HepG2 (cell line): Measurements from ENCODE around the gene EGFR. TPM values are rescaled to one million over a fixed set of nuclear protein-coding genes. Genes with fewer than 3 reads are reported as not detected.

Source experiments
- ATAC-seq: fragments of 200-7000 bp; cut with Tn5 transposase; 3 replicates; pipeline ENCODE4 v1.9.1; 2020; ENCODE audit warnings: mild to moderate bottlenecking, moderate library complexity
- BruUV-seq: library from RNA; stranded (reverse); fragments of 400-500 nt; replicated peaks from 2 replicates; lab custom pipeline; 2021; lab: Mats Ljungman, UMichigan
- CTCF ChIA-PET: fragments of 300-600 bp; formaldehyde crosslinking; extraction: SDS; loops from one replicate; lab custom pipeline; 2021; ENCODE audit warnings: low total read pairs, inconsistent platforms, low intra/inter-chr PET ratio; lab: Yijun Ruan, JAX
- POLR2A ChIA-PET: fragments of 350-600 bp; sonication (Branson Sonifier 250); formaldehyde crosslinking; loops from one replicate; lab custom pipeline; 2020; ENCODE audit warnings: antibody characterized with exemption, inconsistent platforms; lab: Yijun Ruan, JAX
- DNase-seq: peaks from one replicate; pipeline ENCODE4 v3.0.0-alpha.2; 2015; ENCODE audit warnings: low spot score
- FAIRE-seq: peaks from 3 replicates; lab custom pipeline; 2011; peaks lifted over from hg19 to GRCh38; lab: Jason Lieb, UNC
- H2AFZ ChIP-seq: one replicate; pipeline ENCODE4 v1.6.1; 2011; ENCODE audit warnings: low read length, inconsistent platforms
- H3K27ac ChIP-seq: fragments of 300-600 bp; 3 replicates; pipeline ENCODE4 v1.8.0; 2011; ENCODE audit warnings: mixed run types, mild to moderate bottlenecking, mixed read lengths, low read length, inconsistent platforms; ENCODE audit not compliant: insufficient read depth; ENCODE audit errors: extremely low read length
- H3K27me3 ChIP-seq, 2 experiments: fragments of 200-600 bp in 1 of 2; 2 replicates in 1 of 2; 3 replicates in 1 of 2; pipeline versions ENCODE4 v1.6.0 to v1.8.0; 2011; ENCODE audit warnings: low read length in 2 of 2, mild to moderate bottlenecking in 2 of 2, moderate library complexity in 2 of 2, inconsistent platforms in 1 of 2; ENCODE audit not compliant: insufficient read depth in 2 of 2, control insufficient read depth in 1 of 2
- H3K36me3 ChIP-seq, 2 experiments: fragments of 200-600 bp in 1 of 2; replicated peaks in 1 of 2; 2 replicates in 1 of 2; 3 replicates in 1 of 2; pipeline versions ENCODE4 v1.5.1 to v1.8.0; 2011; ENCODE audit warnings: low read length in 2 of 2, inconsistent platforms in 1 of 2; ENCODE audit not compliant: insufficient read depth in 2 of 2, control insufficient read depth in 1 of 2
- H3K4me1 ChIP-seq: 2 replicates; pipeline ENCODE4 v1.5.1; 2012; ENCODE audit warnings: low read length, inconsistent platforms; ENCODE audit not compliant: insufficient read depth
- H3K4me2 ChIP-seq: 2 replicates; pipeline ENCODE4 v1.6.0; 2011; ENCODE audit warnings: low read depth, low read length, inconsistent platforms
- H3K4me3 ChIP-seq, 3 experiments: fragments of 200-600 bp in 1 of 3; sonication (generic), shearing (Covaris generic) in 1 of 3; replicated peaks in 1 of 3; 2 replicates each; pipeline ENCODE4 v1.5.1; 2011 to 2016; ENCODE audit warnings: low read length in 3 of 3, inconsistent platforms in 2 of 3, low read depth in 2 of 3, mild to moderate bottlenecking in 2 of 3, control low read depth in 1 of 3, mixed read lengths in 1 of 3; ENCODE audit not compliant: insufficient read depth in 1 of 3
- H3K79me2 ChIP-seq: one replicate; pipeline ENCODE4 v1.6.1; 2011; ENCODE audit warnings: low read length, inconsistent platforms; ENCODE audit not compliant: insufficient read depth
- H3K9ac ChIP-seq: 2 replicates; pipeline ENCODE4 v1.6.0; 2011; ENCODE audit warnings: mild to moderate bottlenecking, low read depth, low read length, inconsistent platforms; ENCODE audit not compliant: insufficient read depth
- H3K9me3 ChIP-seq: 2 replicates; pipeline ENCODE4 v1.5.1; 2012; ENCODE audit warnings: mild to moderate bottlenecking, low read length
- H4K20me1 ChIP-seq: 2 replicates; pipeline ENCODE4 v1.6.0; 2011; ENCODE audit warnings: inconsistent platforms, mild to moderate bottlenecking, low read length, moderate library complexity; ENCODE audit not compliant: insufficient read depth
- DNMT3B ChIP-seq: conservative IDR thresholded peaks from 2 replicates; pipeline ENCODE4 v1.6.1; 2016; ENCODE audit warnings: missing biosample characterization, control low read depth
- EED ChIP-seq: sonication (generic); formaldehyde crosslinking; IDR thresholded peaks from 2 replicates; pipeline ENCODE4 v1.5.0; 2020; ENCODE audit warnings: mild to moderate bottlenecking, missing genetic modification reagents
- KAT7 ChIP-seq: IDR thresholded peaks from 2 replicates; pipeline ENCODE4 v1.6.1; 2018; ENCODE audit warnings: borderline replicate concordance, missing compliant biosample characterization
- NFE2 ChIP-seq: sonication (generic); formaldehyde crosslinking; IDR thresholded peaks from 2 replicates; pipeline ENCODE4 v1.4.0; 2020; ENCODE audit warnings: missing genetic modification reagents
- NFYC ChIP-seq: IDR thresholded peaks from 2 replicates; pipeline ENCODE4 v1.6.1; 2016; ENCODE audit warnings: missing genetic modification reagents, missing compliant biosample characterization
- ZNF7 ChIP-seq: IDR thresholded peaks from 2 replicates; pipeline ENCODE4 v1.6.1; 2016; ENCODE audit warnings: missing biosample characterization, missing genetic modification reagents
- ZNF841 ChIP-seq: sonication (generic); formaldehyde crosslinking; IDR thresholded peaks from 2 replicates; pipeline ENCODE4 v1.8.1; 2023; ENCODE audit warnings: missing genetic modification reagents, borderline replicate concordance
- WGBS: methylation state at CpG from one replicate; pipeline ENCODE4 v1.1.6; 2017; ENCODE audit warnings: low lambda C conversion rate; 5-methylcytosine and 5-hydroxymethylcytosine counted together
- in situ Hi-C: cut with HindIII; loops from 2 replicates; pipeline ENCODE4 v1.10.0; 2017; ENCODE audit warnings: low pct_unique_long_range_greater_than_20kb; ENCODE audit not compliant: extremely low pct_ligation_motif_present
- intact Hi-C: fragments of 100-400 bp; cut with micrococcal nuclease; formaldehyde crosslinking; loops from one replicate; pipeline ENCODE4 v1.10.0; 2022; ENCODE audit not compliant: unreplicated experiment
- polyA plus RNA-seq, 8 experiments: library from polyadenylated mRNA; depleted of rRNA in 3 of 8; stranded (reverse) in 7 of 8; unstranded in 1 of 8; fragments of >200 nt; fragmentation: Illumina TruSeq in 4 of 8; extraction: Trizol in 4 of 8; gene quantifications; 2 replicates each; pipeline versions ENCODE4 v1.2.1 to v1.2.3, GENCODE V29; 2011 to 2016; ENCODE audit warnings: low read depth in 4 of 8, missing spikeins in 1 of 8, mixed read lengths in 1 of 8; ENCODE audit not compliant: insufficient read depth in 1 of 8
- total RNA-seq, 5 experiments: library from RNA; depleted of rRNA; stranded (reverse); fragments of >200 nt; fragmentation: Illumina TruSeq; extraction: Trizol; gene quantifications; 2 replicates each; pipeline ENCODE4 v1.2.3, GENCODE V29; 2016; ENCODE audit warnings: low read depth in 1 of 5
- TF ChIP-seq, protein P1 (sequence below): sonication (generic); formaldehyde crosslinking; IDR thresholded peaks from 2 replicates; pipeline ENCODE4 v1.9.0; 2021; ENCODE audit warnings: missing genetic modification reagents, borderline replicate concordance

Gene EGFR
- total and polyA plus RNA-seq, 2 of the 13 experiments (the other 11 are each of a cell fraction or from before 2014, with no cell fraction given), result 7.0 to 10.0 TPM

GRCh38 chr7:54995166-54995565, 23.7 kb upstream of the EGFR start:
- no TSS peak for BruUV-seq
- no peak overlapping the region for H3K4me2 ChIP-seq
- in situ Hi-C loops (no loop called here), intact Hi-C loops (no loop called here)
- no peaks in the 10 kb centered on the region for H3K36me3 ChIP-seq
- H3K79me2 ChIP-seq, result no peaks in the 10 kb centered on the region
- ChIA-PET POLR2A (interaction anchor here (0.9 kb wide), 1 partner anchor 138 kb away, joined by 3 read pairs; no protein-coding TSS in a partner anchor), CTCF (no interaction called here)
- no peaks in the 10 kb centered on the region for H4K20me1 ChIP-seq
- TF ChIP-seq DNMT3B (CRISPR knock-in tag) (no peak), NFE2 (CRISPR knock-in tag) (no peak), KAT7 (CRISPR knock-in tag) (no peak), EED (CRISPR knock-in tag) (no peak), ZNF7 (CRISPR knock-in tag) (no peak), NFYC (CRISPR knock-in tag) (no peak), ZNF841 (no peak)
- TF ChIP-seq, protein P1, sequence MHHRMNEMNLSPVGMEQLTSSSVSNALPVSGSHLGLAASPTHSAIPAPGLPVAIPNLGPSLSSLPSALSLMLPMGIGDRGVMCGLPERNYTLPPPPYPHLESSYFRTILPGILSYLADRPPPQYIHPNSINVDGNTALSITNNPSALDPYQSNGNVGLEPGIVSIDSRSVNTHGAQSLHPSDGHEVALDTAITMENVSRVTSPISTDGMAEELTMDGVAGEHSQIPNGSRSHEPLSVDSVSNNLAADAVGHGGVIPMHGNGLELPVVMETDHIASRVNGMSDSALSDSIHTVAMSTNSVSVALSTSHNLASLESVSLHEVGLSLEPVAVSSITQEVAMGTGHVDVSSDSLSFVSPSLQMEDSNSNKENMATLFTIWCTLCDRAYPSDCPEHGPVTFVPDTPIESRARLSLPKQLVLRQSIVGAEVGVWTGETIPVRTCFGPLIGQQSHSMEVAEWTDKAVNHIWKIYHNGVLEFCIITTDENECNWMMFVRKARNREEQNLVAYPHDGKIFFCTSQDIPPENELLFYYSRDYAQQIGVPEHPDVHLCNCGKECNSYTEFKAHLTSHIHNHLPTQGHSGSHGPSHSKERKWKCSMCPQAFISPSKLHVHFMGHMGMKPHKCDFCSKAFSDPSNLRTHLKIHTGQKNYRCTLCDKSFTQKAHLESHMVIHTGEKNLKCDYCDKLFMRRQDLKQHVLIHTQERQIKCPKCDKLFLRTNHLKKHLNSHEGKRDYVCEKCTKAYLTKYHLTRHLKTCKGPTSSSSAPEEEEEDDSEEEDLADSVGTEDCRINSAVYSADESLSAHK, result no peak
- no peaks in the 10 kb centered on the region for H3K27me3 ChIP-seq
- ATAC-seq (no peak), FAIRE-seq (no peak), DNase-seq (no peak)
- H3K9ac ChIP-seq, result no peak overlapping the region
- peaks cover 26% of the 10 kb centered on the region for H3K4me1 ChIP-seq
- H3K9me3 ChIP-seq, result no peaks in the 10 kb centered on the region
- H3K27ac ChIP-seq, result no peak overlapping the region
- no peak overlapping the region for H2AFZ ChIP-seq
- WGBS, result 72% methylated on average over 5 of the region's 5 CpGs
- H3K4me3 ChIP-seq, result no peak overlapping the region
